SU-DHL-6 (cell line): ENCODE data around the gene TRAPPC6A.

Experiments
- CTCF ChIP-seq: fragments of 200-600 bp; sonication (generic); IDR thresholded peaks from one replicate; pipeline ENCODE4 v1.5.1; 2017; ENCODE audit warnings: antibody characterized with exemption, mild to moderate bottlenecking, low read length, moderate library complexity; ENCODE audit not compliant: insufficient read depth, poor library complexity, severe bottlenecking
- EZH2phosphoT487 ChIP-seq: fragments of 200-600 bp; sonication (generic), shearing (Covaris generic); conservative IDR thresholded peaks from 2 replicates; pipeline ENCODE4 v1.6.1; 2018; ENCODE audit warnings: mild to moderate bottlenecking, antibody characterized with exemption, low read length, moderate library complexity, mixed read lengths

GRCh38 chr19:45161738-45162607 is 16.1 kb downstream of the TRAPPC6A start:
- TF ChIP-seq CTCF (no peak), EZH2phosphoT487 (no peak)
